Endothelial cell of umbilical vein (primary cell): ENCODE results near the gene ZFAND6.

ENCODE experiments used
- EZH2 ChIP-seq: IDR thresholded peaks from 2 replicates; pipeline ENCODE4 v1.6.1; 2012; ENCODE audit warnings: borderline replicate concordance, low read depth, mild to moderate bottlenecking, moderate library complexity, low read length, inconsistent platforms; ENCODE audit not compliant: severe bottlenecking
- FOS ChIP-seq: IDR thresholded peaks from 2 replicates; pipeline ENCODE4 v1.6.1; 2011; ENCODE audit warnings: mild to moderate bottlenecking, low read length, moderate library complexity, borderline replicate concordance; ENCODE audit not compliant: insufficient read depth
- GATA2 ChIP-seq: IDR thresholded peaks from 2 replicates; pipeline ENCODE4 v1.7.0; 2011; ENCODE audit warnings: low read depth, mild to moderate bottlenecking, moderate library complexity, mixed read lengths, low read length; ENCODE audit not compliant: insufficient read length, insufficient read depth
- JUN ChIP-seq: IDR thresholded peaks from 2 replicates; pipeline ENCODE4 v1.6.1; 2011; ENCODE audit warnings: borderline replicate concordance, low read depth; ENCODE audit not compliant: insufficient read length, insufficient read depth
- POLR2A ChIP-seq: IDR thresholded peaks from 2 replicates; pipeline ENCODE4 v1.6.1; 2012; ENCODE audit warnings: low read depth, mild to moderate bottlenecking, control low read depth, low read length
- POLR2AphosphoS5 ChIP-seq: IDR thresholded peaks from 2 replicates; pipeline ENCODE4 v1.6.1; 2012; ENCODE audit warnings: low read depth, mild to moderate bottlenecking, control low read depth, low read length, moderate library complexity; ENCODE audit not compliant: insufficient read depth
- TF ChIP-seq, protein P1 (sequence below), 2 donors: IDR thresholded peaks; 1 replicate in 1 of 2; 2 replicates in 1 of 2; pipeline ENCODE4 v1.5.1; 2011; ENCODE audit warnings: low read length in 2 of 2, mild to moderate bottlenecking in 2 of 2, moderate library complexity in 2 of 2, control low read depth in 1 of 2, inconsistent platforms in 1 of 2, low read depth in 1 of 2; ENCODE audit not compliant: insufficient read depth in 1 of 2; ENCODE audit errors: extremely low read depth in 1 of 2
- TF ChIP-seq, protein P2 (sequence below): IDR thresholded peaks from 2 replicates; pipeline ENCODE4 v1.6.1; 2011; ENCODE audit not compliant: insufficient read depth, insufficient read length

DNA sequence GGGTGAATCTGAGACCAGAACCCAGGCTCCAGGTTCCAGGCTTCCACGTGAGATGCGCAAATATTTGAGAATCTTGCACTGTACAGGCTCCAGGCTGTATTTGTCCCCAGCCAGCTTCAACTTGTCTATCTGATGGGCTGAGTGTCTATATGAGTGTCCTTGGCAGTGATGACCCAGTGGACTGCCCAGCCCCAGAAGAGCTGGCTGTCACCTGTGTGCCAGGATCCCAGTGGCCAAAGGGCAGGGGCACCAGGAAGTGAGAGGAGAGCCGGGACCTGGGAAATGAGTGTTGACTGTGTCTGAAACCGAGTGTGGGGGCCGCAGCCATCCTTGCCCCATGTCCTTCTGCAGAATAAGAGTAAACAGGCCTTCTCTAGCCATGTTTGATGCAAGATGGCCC lies 103.7 kb downstream of the ZFAND6 start:
- TF ChIP-seq, protein P1, sequence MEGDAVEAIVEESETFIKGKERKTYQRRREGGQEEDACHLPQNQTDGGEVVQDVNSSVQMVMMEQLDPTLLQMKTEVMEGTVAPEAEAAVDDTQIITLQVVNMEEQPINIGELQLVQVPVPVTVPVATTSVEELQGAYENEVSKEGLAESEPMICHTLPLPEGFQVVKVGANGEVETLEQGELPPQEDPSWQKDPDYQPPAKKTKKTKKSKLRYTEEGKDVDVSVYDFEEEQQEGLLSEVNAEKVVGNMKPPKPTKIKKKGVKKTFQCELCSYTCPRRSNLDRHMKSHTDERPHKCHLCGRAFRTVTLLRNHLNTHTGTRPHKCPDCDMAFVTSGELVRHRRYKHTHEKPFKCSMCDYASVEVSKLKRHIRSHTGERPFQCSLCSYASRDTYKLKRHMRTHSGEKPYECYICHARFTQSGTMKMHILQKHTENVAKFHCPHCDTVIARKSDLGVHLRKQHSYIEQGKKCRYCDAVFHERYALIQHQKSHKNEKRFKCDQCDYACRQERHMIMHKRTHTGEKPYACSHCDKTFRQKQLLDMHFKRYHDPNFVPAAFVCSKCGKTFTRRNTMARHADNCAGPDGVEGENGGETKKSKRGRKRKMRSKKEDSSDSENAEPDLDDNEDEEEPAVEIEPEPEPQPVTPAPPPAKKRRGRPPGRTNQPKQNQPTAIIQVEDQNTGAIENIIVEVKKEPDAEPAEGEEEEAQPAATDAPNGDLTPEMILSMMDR (IDR thresholded peaks at IDR 0.05; ENCODE audit: extremely low read depth in 1 of 2, insufficient read depth in 1 of 2, low read depth in 1 of 2, low read length in 2 of 2) = no peak
- TF ChIP-seq POLR2A (no peak), JUN (no peak), EZH2 (no peak), POLR2AphosphoS5 (no peak), FOS (no peak), GATA2 (no peak)
- TF ChIP-seq, protein P2, sequence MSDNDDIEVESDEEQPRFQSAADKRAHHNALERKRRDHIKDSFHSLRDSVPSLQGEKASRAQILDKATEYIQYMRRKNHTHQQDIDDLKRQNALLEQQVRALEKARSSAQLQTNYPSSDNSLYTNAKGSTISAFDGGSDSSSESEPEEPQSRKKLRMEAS = no peak
